Mucosa of rectum (tissue), 2 donors: ENCODE data around the gene ITPR2.

ENCODE experiments used
- H3K27ac ChIP-seq, 2 donors: one replicate each; pipeline ENCODE4 v1.7.0; 2013; ENCODE audit warnings: inconsistent platforms in 2 of 2, low read depth in 2 of 2, low read length in 2 of 2
- H3K27me3 ChIP-seq, 2 donors: one replicate each; pipeline ENCODE4 v1.7.0; 2013; ENCODE audit warnings: low read length in 2 of 2; ENCODE audit not compliant: control insufficient read depth in 2 of 2, insufficient read depth in 2 of 2
- H3K36me3 ChIP-seq, 2 donors: one replicate each; pipeline ENCODE4 v1.7.0; 2013; ENCODE audit warnings: low read length in 2 of 2; ENCODE audit not compliant: control insufficient read depth in 2 of 2, insufficient read depth in 2 of 2
- H3K4me1 ChIP-seq, 2 donors: one replicate each; pipeline ENCODE4 v1.7.0; 2013; ENCODE audit warnings: low read length in 2 of 2, mild to moderate bottlenecking in 1 of 2; ENCODE audit not compliant: control insufficient read depth in 2 of 2, insufficient read depth in 2 of 2
- H3K4me3 ChIP-seq, 2 donors: one replicate each; pipeline ENCODE4 v1.7.0; 2013; ENCODE audit warnings: low read length in 2 of 2
- H3K9ac ChIP-seq, 2 donors: one replicate each; pipeline ENCODE4 v1.7.0; 2013; ENCODE audit warnings: low read length in 2 of 2, low read depth in 1 of 2, mild to moderate bottlenecking in 1 of 2
- H3K9me3 ChIP-seq, 2 donors: one replicate each; pipeline ENCODE4 v1.7.0; 2013; ENCODE audit warnings: low read length in 2 of 2; ENCODE audit not compliant: control insufficient read depth in 2 of 2
- donor health status: healthy.
- donor health status: Normal muscosa, but diverticular disease.

Gene ITPR2

DNA sequence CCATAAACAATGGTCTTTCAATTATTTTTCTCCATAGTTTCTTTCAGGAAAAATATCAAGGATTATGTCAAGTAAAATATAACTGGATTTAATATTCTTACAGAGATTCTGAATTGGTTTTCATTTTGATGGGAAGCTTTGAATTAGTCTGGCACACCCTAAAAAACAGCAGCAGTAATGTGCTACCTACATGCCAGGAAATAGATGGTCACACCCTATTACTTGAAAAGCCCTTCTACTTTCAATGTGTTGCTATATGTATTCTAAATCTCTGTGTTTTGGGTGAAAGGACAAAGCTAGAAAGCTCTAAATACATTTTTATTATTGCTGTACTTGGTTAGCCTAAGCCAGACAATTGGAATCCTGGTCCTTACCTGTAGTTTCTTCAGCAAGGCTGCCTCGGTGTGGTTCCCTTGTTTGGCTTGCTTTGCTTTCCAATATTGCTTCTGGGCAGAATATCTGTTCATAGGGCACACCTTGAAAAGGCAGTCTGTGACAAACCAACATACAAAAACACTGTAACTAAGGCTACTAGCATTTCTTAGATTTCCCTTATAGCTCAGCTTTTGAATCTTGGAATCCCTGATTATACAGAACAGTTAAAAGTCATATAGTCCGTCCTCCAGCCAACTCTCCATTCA is 107.6 kb downstream of the ITPR2 start:
- Histone ChIP-seq H3K9me3 (no peaks in the 10 kb centered on the region), H3K36me3 (no peaks in the 10 kb centered on the region), H3K27ac (no peak overlapping the region), H3K4me1 (peaks cover 0 to 3% of the 10 kb centered on the region in 2 donors), H3K27me3 (no peaks in the 10 kb centered on the region), H3K4me3 (no peak overlapping the region), H3K9ac (no peak overlapping the region)

DNA sequence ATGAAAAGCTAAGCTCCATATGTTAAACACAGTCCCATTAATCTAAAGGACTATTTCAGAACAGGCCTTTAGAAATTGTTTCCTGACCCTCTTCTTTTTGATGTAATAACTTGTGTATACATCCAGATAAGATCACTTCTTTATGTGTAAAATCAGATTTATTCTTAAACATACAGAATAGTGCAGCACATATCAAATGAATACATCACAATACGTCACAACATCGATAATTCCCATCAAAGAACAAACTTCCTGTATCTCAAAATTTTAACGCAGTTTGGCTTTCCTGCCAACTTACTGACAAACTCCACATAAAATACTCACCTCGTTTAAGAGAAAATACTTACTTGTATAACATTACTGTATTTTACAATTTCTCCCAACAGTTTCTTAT is 108.7 kb downstream of the ITPR2 start:
- Histone ChIP-seq H3K27me3 (no peaks in the 10 kb centered on the region), H3K4me3 (no peak overlapping the region), H3K27ac (no peak overlapping the region), H3K36me3 (no peaks in the 10 kb centered on the region), H3K4me1 (peaks cover 0 to 3% of the 10 kb centered on the region in 2 donors), H3K9ac (no peak overlapping the region), H3K9me3 (no peaks in the 10 kb centered on the region)

DNA sequence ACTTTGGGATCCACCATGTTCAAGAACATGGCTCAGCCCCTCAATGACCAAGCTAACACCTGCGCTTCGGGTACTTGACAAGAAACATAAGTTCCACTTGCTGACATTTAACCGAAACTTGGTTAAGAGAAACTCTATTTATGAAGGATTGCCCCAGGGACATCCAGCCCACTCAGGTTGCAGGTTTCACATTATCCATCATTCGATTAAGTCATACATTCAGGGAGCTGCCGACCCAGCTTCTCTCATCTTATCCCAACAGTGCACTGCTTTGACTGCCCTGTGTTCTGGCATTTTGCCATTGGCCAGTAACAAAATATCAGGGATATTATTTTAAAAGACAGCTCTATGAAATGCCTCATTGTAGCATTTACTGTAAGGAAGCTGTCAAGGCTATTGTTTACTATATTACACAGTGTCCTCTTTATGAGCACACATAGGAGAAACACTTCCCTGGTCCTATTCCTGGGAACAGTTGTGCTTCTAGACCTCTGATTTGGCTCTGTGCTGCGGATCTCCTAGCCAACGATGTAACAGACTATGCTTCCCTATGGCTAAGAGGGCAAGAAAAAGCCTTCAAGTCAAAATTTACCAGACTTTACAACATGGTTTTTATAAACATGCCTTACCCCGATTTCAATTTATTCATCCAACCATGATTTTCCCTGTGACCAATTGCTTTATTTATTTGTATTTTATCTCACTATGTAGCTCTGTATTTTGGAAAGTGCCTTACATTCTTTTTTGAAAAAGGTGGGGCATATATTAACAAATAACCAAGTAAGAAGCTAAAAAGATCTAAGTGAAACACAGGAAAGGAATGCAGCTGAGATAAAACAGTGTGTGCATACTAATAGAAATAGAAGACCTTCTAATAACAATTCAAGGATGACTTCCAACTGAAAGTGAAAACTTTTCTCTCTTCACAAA is 109.3 kb downstream of the ITPR2 start:
- Histone ChIP-seq H3K4me3 (no peak overlapping the region), H3K9ac (no peak overlapping the region), H3K27ac (no peak overlapping the region), H3K4me1 (peaks cover 0 to 3% of the 10 kb centered on the region in 2 donors), H3K9me3 (no peaks in the 10 kb centered on the region), H3K36me3 (no peaks in the 10 kb centered on the region), H3K27me3 (no peaks in the 10 kb centered on the region)

DNA sequence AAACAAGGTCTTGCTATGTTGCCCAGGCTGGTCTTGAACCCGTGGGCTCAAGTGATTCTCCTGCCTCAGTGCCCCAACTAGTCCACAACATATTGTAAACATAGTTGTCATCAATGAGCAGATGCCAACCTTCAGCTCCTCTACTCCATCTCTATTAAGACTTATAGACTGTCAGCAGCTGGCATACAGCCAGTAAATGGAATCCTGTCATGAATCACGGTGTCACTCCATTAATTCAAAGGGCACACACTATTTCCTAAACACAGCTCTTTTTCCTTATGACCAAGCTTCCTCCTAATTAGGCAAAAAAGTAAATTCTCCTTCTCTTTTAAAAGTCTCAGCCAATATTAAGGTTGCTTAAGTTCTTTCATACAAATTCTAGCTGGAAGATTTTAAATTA is 111.2 kb downstream of the ITPR2 start:
- Histone ChIP-seq H3K9me3 (no peaks in the 10 kb centered on the region), H3K9ac (no peak overlapping the region), H3K4me3 (no peak overlapping the region), H3K4me1 (peaks cover 0 to 3% of the 10 kb centered on the region in 2 donors), H3K36me3 (no peaks in the 10 kb centered on the region), H3K27me3 (no peaks in the 10 kb centered on the region), H3K27ac (no peak overlapping the region)

DNA sequence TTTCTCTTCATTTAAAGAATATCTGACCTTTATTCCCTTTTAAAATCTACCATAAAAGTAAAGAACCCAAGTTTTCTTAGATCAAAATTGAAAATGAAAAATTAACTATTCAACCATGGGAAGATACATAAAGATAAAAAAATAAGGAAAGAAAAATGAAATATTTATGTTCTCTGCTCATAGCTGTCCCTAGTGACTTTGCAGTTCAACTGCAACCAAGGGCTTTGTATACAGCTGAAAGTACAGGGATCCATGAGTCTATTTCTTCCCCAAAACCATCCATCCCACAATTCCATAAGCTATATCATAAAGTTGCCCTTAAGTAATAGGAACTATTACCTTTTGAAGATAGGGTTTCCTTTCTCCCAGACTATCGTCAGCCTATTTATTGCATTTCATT is 113.1 kb downstream of the ITPR2 start:
- no peaks in the 10 kb centered on the region for H3K27me3 ChIP-seq
- H3K4me1 ChIP-seq, result no peaks in the 10 kb centered on the region
- no peaks in the 10 kb centered on the region for H3K9me3 ChIP-seq
- no peak overlapping the region for H3K27ac ChIP-seq
- no peak overlapping the region for H3K9ac ChIP-seq
- H3K4me3 ChIP-seq, result no peak overlapping the region
- no peaks in the 10 kb centered on the region for H3K36me3 ChIP-seq

DNA sequence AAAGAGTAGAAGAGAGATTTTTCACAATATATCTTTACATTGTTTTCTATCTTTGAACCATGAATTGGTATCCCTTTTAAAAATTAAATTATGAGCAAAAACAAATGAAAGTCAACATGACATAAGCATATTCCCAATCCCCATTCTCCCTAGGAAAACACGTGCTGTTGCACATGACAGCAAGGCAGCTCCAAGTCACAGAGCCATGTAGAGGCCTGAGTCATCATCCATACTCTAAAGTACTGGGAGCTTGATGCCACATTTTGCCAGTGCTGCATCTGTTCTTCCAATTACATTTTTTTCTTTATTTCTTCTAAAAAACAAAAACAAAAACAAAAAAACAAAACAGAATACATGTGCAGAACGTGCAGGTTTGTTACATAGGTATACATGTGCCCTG is 115.2 kb downstream of the ITPR2 start:
- H3K4me3 ChIP-seq, result no peak overlapping the region
- no peaks in the 10 kb centered on the region for H3K4me1 ChIP-seq
- H3K36me3 ChIP-seq, result peaks cover 0 to 3% of the 10 kb centered on the region in 2 donors
- H3K27me3 ChIP-seq, result no peaks in the 10 kb centered on the region
- H3K9ac ChIP-seq, result no peak overlapping the region
- no peak overlapping the region for H3K27ac ChIP-seq
- no peaks in the 10 kb centered on the region for H3K9me3 ChIP-seq

DNA sequence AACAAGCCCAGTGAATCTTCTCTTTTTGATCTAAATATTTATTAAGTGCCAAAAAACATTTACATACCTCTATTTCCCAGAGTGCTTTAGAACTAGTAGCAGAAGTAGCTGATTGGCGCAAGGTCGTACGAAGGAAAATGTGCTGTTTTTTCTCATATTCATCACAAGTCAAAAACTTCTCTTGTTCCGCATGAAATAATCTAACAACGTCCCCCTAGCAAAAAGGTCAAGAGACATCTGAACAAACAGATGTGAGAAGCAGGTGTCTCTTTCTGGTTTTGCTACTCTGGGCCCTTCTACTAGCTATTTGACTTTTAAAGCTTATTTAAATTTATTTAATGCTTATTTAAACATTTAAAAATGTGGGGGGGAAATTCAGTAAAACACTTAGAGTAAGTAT is 117.8 kb downstream of the ITPR2 start:
- no peaks in the 10 kb centered on the region for H3K4me1 ChIP-seq
- no peak overlapping the region for H3K4me3 ChIP-seq
- no peaks in the 10 kb centered on the region for H3K9me3 ChIP-seq
- no peak overlapping the region for H3K9ac ChIP-seq
- H3K36me3 ChIP-seq, result peaks cover 2 to 3% of the 10 kb centered on the region in 2 donors
- no peak overlapping the region for H3K27ac ChIP-seq
- no peaks in the 10 kb centered on the region for H3K27me3 ChIP-seq

DNA sequence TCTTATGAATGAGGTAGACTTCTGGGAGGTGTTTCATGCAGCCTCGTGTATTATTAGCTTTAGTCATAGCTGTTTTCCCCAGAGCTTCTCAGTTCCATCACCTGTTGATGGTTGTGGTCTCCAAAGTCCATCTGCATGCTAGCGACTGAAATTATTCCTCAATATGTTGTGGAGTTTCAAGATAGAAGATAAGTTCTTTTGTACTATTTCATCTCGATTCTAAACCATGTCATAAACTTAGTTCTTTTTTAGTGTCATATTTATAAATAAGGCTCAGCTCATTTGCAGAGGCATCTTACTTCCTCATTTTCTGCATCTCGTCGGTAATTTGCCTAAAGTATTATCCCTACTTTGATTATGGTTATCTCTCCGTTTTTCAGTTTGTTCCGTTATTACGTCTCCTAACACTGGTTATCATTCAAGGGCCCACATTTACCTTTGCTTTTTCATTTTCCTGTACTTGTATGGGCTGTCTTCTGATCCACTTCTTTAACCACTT is 119.1 kb downstream of the ITPR2 start:
- Histone ChIP-seq H3K36me3 (peaks cover 2 to 3% of the 10 kb centered on the region in 2 donors), H3K9me3 (no peaks in the 10 kb centered on the region), H3K27ac (no peak overlapping the region), H3K9ac (no peak overlapping the region), H3K4me1 (no peaks in the 10 kb centered on the region), H3K27me3 (no peaks in the 10 kb centered on the region), H3K4me3 (no peak overlapping the region)

DNA sequence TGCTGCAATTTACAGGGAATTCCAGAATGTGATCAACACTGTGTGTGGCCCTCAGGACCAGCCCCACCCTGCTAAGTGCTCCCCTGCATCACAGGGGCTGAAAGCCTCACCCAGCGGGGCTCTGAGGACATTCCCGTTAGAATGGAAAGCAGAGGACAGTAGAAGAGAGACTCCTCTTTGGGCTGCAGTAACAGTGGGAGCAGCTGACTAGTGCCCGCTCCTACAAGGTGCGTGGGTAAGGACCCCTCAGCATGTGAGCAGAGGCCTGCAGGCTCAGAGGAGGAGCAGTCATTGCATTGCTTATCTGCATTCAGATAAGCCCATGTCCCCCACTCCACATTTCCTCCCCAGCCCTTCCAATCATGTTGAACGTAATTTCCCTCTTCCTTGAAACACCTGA is 120.1 kb downstream of the ITPR2 start:
- no peaks in the 10 kb centered on the region for H3K4me1 ChIP-seq
- no peaks in the 10 kb centered on the region for H3K9me3 ChIP-seq
- no peak overlapping the region for H3K4me3 ChIP-seq
- no peaks in the 10 kb centered on the region for H3K27me3 ChIP-seq
- H3K27ac ChIP-seq, result no peak overlapping the region
- H3K36me3 ChIP-seq, result peaks cover 2 to 3% of the 10 kb centered on the region in 2 donors
- no peak overlapping the region for H3K9ac ChIP-seq

DNA sequence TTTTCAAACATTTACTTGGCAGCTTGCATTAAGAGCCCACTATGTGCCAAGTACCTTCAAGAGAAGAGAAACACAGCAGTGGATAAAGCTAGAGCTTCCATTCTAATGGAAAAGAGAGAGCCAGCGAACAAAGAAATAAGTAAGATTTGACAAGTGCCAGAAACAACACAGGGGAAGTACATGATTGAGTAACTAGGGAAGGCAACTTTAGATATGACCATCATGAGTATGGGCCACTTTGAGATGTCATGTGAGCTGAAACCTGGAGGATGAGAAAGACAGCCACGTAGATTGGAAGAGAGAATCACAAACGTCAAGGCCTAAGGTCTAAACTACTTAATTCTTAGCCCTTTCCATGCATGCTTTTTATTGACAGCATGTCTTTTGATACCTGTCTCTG is 121.4 kb downstream of the ITPR2 start:
- H3K27me3 ChIP-seq, result no peaks in the 10 kb centered on the region
- H3K4me3 ChIP-seq, result no peak overlapping the region
- no peaks in the 10 kb centered on the region for H3K9me3 ChIP-seq
- no peak overlapping the region for H3K9ac ChIP-seq
- peaks cover 2 to 3% of the 10 kb centered on the region in 2 donors for H3K36me3 ChIP-seq
- no peaks in the 10 kb centered on the region for H3K4me1 ChIP-seq
- H3K27ac ChIP-seq, result no peak overlapping the region
